Hematopoietic multipotent progenitor cell treated with erythropoietin and hydrocortisone succinate and interleukin-3 and kit ligand, for 4 days (in vitro differentiated cells): Measurements from ENCODE around the gene MRI1.
A peak's percentile ranks its signal among the peaks of the same experiment; 100 is the strongest.
"Not testable (repeated sequence)": the region's sequence is repeated elsewhere in the genome, so short reads cannot be mapped to it uniquely, and the experiment has no call there.

Source experiments
- DNase-seq: peaks from one replicate; pipeline ENCODE4 v3.0.0-alpha.2; 2015

The MRI1 gene

GRCh38 chr19:13761423-13761822 is 2.9 kb upstream of the MRI1 start:
- no peak for DNase-seq

- DNase-seq = no peak
Observed at GRCh38 chr19:13762635-13763235, 1.6 kb upstream of the MRI1 start.

- DNase-seq = no peak
Observed at GRCh38 chr19:13763265-13763664, 1.1 kb upstream of the MRI1 start.

- DNase-seq = peak; percentile 59
Observed at GRCh38 chr19:13764821-13765394, 586 bp downstream of the MRI1 start.

GRCh38 chr19:13765395-13766094 is 1.2 kb downstream of the MRI1 start:
- no peak for DNase-seq

GRCh38 chr19:13766095-13766481 is 1.8 kb downstream of the MRI1 start:
- DNase-seq = no peak

GRCh38 chr19:13768510-13768909 is 4.2 kb downstream of the MRI1 start:
- DNase-seq = no peak

GRCh38 chr19:13770013-13770635 is 5.8 kb downstream of the MRI1 start:
- no peak for DNase-seq

GRCh38 chr19:13774217-13775191 is 10.2 kb downstream of the MRI1 start, which contains the start of gene C19orf53:
C19orf53 (plus strand) TSS chr19:13774456; CDS start chr19:13774478, 22 bp downstream.
- peak; percentile 97 for DNase-seq

GRCh38 chr19:13778398-13778797 is 14.1 kb downstream of the MRI1 start:
- no peak for DNase-seq

GRCh38 chr19:13778847-13779246 is 14.5 kb downstream of the MRI1 start:
- DNase-seq = no peak

- DNase-seq = not testable (repeated sequence)
Observed at GRCh38 chr19:13779794-13780193, 15.5 kb downstream of the MRI1 start.

- peak; percentile 48 for DNase-seq
Observed at GRCh38 chr19:13781547-13781946, 17.2 kb downstream of the MRI1 start.

- DNase-seq = no peak
Observed at GRCh38 chr19:13782537-13782936, 18.2 kb downstream of the MRI1 start.

GRCh38 chr19:13783565-13784500 is 19.5 kb downstream of the MRI1 start:
- no peak for DNase-seq

- peak; percentile 87 for DNase-seq
Observed at GRCh38 chr19:13784731-13785452, 20.6 kb downstream of the MRI1 start.

GRCh38 chr19:13788991-13789390 is 24.7 kb downstream of the MRI1 start:
- DNase-seq = peak; percentile 63

- peak; percentile 78 for DNase-seq
Observed at GRCh38 chr19:13790354-13790753, 26.0 kb downstream of the MRI1 start.

- not testable (repeated sequence) for DNase-seq
Observed at GRCh38 chr19:13793317-13793716, 29.0 kb downstream of the MRI1 start.

GRCh38 chr19:13794398-13794756 is 30.1 kb downstream of the MRI1 start:
- DNase-seq = peak; percentile 62
